ENCODE results near the gene ARMH3.

GRCh38 chr10:101934686-101935305 lies 121.2 kb downstream of the ARMH3 start:
- TF ChIP-seq CTCF (IDR thresholded peaks at IDR 0.05) (no peak), POLR2A (IDR thresholded peaks at IDR 0.05) (no peak)

Measured in breast epithelium (tissue), 3 donors.